ENCODE results near the gene GRID1.

- TF ChIP-seq EZH2 (IDR thresholded peaks at IDR 0.05; ENCODE audit: insufficient read depth, low read length) (no peak), CTCF (IDR thresholded peaks at IDR 0.05; ENCODE audit: insufficient read depth, low read depth, low read length) (no peak)
These were observed 260.0 kb downstream of the GRID1 start for GRCh38 chr10:86106616-86107015.
